Spleen (tissue), 7 donors: ENCODE data around the gene ACSM6.

Experiments used
- CTCF ChIP-seq, 11 experiments: fragments of 200-600 bp in 7 of 11; fragments of 450-650 bp in 4 of 11; sonication (generic) in 4 of 11; IDR thresholded peaks in 8 of 11; conservative IDR thresholded peaks in 3 of 11; 1 replicate in 7 of 11; 2 replicates in 4 of 11; pipeline versions ENCODE4 v1.4.0 to v1.8.0; 2016 to 2021; ENCODE audit warnings: antibody characterized with exemption in 11 of 11, inconsistent platforms in 4 of 11, mild to moderate bottlenecking in 1 of 11
- POLR2AphosphoS5 ChIP-seq, 3 donors: sonication (generic); formaldehyde crosslinking; IDR thresholded peaks; one replicate each; pipeline ENCODE4 v1.5.1; 2017; ENCODE audit warnings: antibody characterized with exemption in 3 of 3
- donor health status: DM: no; HTN: no; CAD: no; lungs with moderate emphysema.
- donor health status: DM: no; HTN: no; CAD: no.
- donor health status: DM: no; HTN: no; CAD: no.

GRCh38 chr10:95225136-95225535 lies 31.1 kb downstream of the ACSM6 start:
- TF ChIP-seq POLR2AphosphoS5 (IDR thresholded peaks at IDR 0.05) (no peak), CTCF (IDR thresholded peaks at IDR 0.05 in 8 of 11, conservative IDR thresholded peaks at IDR 0.05 in 3 of 11) (no peak)
